T-helper 9 cell (primary cell): ENCODE measurements around the gene HMGXB3.

ENCODE experiments used
- DNase-seq: peaks from one replicate; pipeline ENCODE4 v3.0.0-alpha.2; 2020

Gene HMGXB3

GRCh38 chr5:150052956-150053712, 52.6 kb downstream of the HMGXB3 start:
- no peak for DNase-seq

GRCh38 chr5:150053713-150054392, 53.3 kb downstream of the HMGXB3 start:
- DNase-seq: no peak

- no peak for DNase-seq
Measured at GRCh38 chr5:150054569-150054968, 54.0 kb downstream of the HMGXB3 start.

- no peak for DNase-seq
Measured at GRCh38 chr5:150055326-150056074, 55.0 kb downstream of the HMGXB3 start.

- DNase-seq: no peak
Measured at GRCh38 chr5:150056075-150056443, 55.5 kb downstream of the HMGXB3 start.

- no peak for DNase-seq
Measured at GRCh38 chr5:150057052-150057451, 56.5 kb downstream of the HMGXB3 start.

- DNase-seq: no peak
Measured at GRCh38 chr5:150057511-150057910, 57.0 kb downstream of the HMGXB3 start.

GRCh38 chr5:150057996-150058395, 57.5 kb downstream of the HMGXB3 start:
- no peak for DNase-seq

- DNase-seq: no peak
Measured at GRCh38 chr5:150058480-150059126, 58.1 kb downstream of the HMGXB3 start.

GRCh38 chr5:150059623-150060022, 59.1 kb downstream of the HMGXB3 start:
- no peak for DNase-seq

GRCh38 chr5:150060471-150060870, 59.9 kb downstream of the HMGXB3 start:
- DNase-seq: no peak

GRCh38 chr5:150061538-150061995, 61.0 kb downstream of the HMGXB3 start:
- DNase-seq: no peak

GRCh38 chr5:150062216-150062922, 61.8 kb downstream of the HMGXB3 start:
- DNase-seq: no peak

GRCh38 chr5:150063638-150064037, 63.1 kb downstream of the HMGXB3 start:
- DNase-seq: no peak

GRCh38 chr5:150064681-150065220, 64.2 kb downstream of the HMGXB3 start:
- DNase-seq: no peak

- DNase-seq: no peak
Measured at GRCh38 chr5:150065346-150065745, 64.8 kb downstream of the HMGXB3 start.

- no peak for DNase-seq
Measured at GRCh38 chr5:150065886-150066285, 65.3 kb downstream of the HMGXB3 start.

- DNase-seq: no peak
Measured at GRCh38 chr5:150066436-150066835, 65.9 kb downstream of the HMGXB3 start.

GRCh38 chr5:150066901-150067396, 66.4 kb downstream of the HMGXB3 start:
- DNase-seq: no peak

GRCh38 chr5:150067405-150067960, 66.9 kb downstream of the HMGXB3 start:
- DNase-seq: no peak

GRCh38 chr5:150068071-150068470, 67.5 kb downstream of the HMGXB3 start:
- no peak for DNase-seq

GRCh38 chr5:150068472-150068871, 67.9 kb downstream of the HMGXB3 start:
- DNase-seq: no peak
